H9 (cell line): ENCODE data around the gene TRIP11. TPM values are rescaled to one million over a fixed set of nuclear protein-coding genes. Genes with fewer than 3 reads are reported as not detected.

Source experiments
- DNase-seq: peaks from one replicate; pipeline ENCODE4 v3.0.0-alpha.2; 2017
- H2AFZ ChIP-seq: one replicate; pipeline ENCODE4 v1.6.1; 2013; ENCODE audit warnings: mild to moderate bottlenecking, low read length, control low read depth, moderate library complexity
- H2AK5ac ChIP-seq: 2 replicates; pipeline ENCODE4 v1.6.1; 2013; ENCODE audit warnings: low read length, control low read depth, mixed read lengths; ENCODE audit not compliant: insufficient read length
- H2BK120ac ChIP-seq: one replicate; pipeline ENCODE4 v1.6.1; 2013; ENCODE audit warnings: low read depth, mild to moderate bottlenecking, low read length, control low read depth, inconsistent platforms; ENCODE audit not compliant: poor library complexity, severe bottlenecking
- H2BK12ac ChIP-seq: 2 replicates; pipeline ENCODE4 v1.6.1; 2013; ENCODE audit warnings: low read length, control low read depth, mixed read lengths, low read depth; ENCODE audit not compliant: insufficient read length
- H2BK15ac ChIP-seq: 2 replicates; pipeline ENCODE4 v1.6.1; 2013; ENCODE audit warnings: low read depth, low read length, control low read depth
- H2BK20ac ChIP-seq: one replicate; pipeline ENCODE4 v1.6.1; 2013; ENCODE audit warnings: low read depth, mild to moderate bottlenecking, low read length, control low read depth, inconsistent platforms; ENCODE audit not compliant: poor library complexity, severe bottlenecking
- H2BK5ac ChIP-seq: 2 replicates; pipeline ENCODE4 v1.6.1; 2013; ENCODE audit warnings: low read length, control low read depth, mixed read lengths; ENCODE audit not compliant: insufficient read length
- H3K14ac ChIP-seq: 2 replicates; pipeline ENCODE4 v1.6.1; 2013; ENCODE audit warnings: low read length, control low read depth; ENCODE audit not compliant: insufficient read depth
- H3K18ac ChIP-seq: 2 replicates; pipeline ENCODE4 v1.6.1; 2013; ENCODE audit warnings: low read depth, mild to moderate bottlenecking, mixed read lengths, low read length, control low read depth; ENCODE audit not compliant: insufficient read length
- H3K23ac ChIP-seq: 2 replicates; pipeline ENCODE4 v1.6.1; 2013; ENCODE audit warnings: low read length, control low read depth, mixed read lengths, low read depth; ENCODE audit not compliant: insufficient read length
- H3K23me2 ChIP-seq: 2 replicates; pipeline ENCODE4 v1.6.1; 2013; ENCODE audit warnings: low read depth, mild to moderate bottlenecking, mixed read lengths, low read length, control low read depth; ENCODE audit not compliant: insufficient read length, poor library complexity, severe bottlenecking
- H3K27ac ChIP-seq: 2 replicates; pipeline ENCODE4 v1.5.1; 2013; ENCODE audit warnings: low read length, control low read depth, mixed read lengths, low read depth; ENCODE audit not compliant: insufficient read length
- H3K27me3 ChIP-seq: 2 replicates; pipeline ENCODE4 v1.6.1; 2013; ENCODE audit warnings: low read length, control low read depth, inconsistent platforms; ENCODE audit not compliant: insufficient read depth
- H3K4ac ChIP-seq: 2 replicates; pipeline ENCODE4 v1.6.1; 2013; ENCODE audit warnings: low read depth, mild to moderate bottlenecking, control low read depth, inconsistent platforms, low read length, moderate library complexity
- H3K4me1 ChIP-seq: 2 replicates; pipeline ENCODE4 v1.6.1; 2013; ENCODE audit warnings: low read length, control low read depth, inconsistent platforms; ENCODE audit not compliant: insufficient read depth
- H3K4me2 ChIP-seq: 2 replicates; pipeline ENCODE4 v1.6.1; 2013; ENCODE audit warnings: low read length, control low read depth, mixed read lengths; ENCODE audit not compliant: insufficient read length, insufficient read depth
- H3K56ac ChIP-seq: 2 replicates; pipeline ENCODE4 v1.6.1; 2013; ENCODE audit warnings: low read depth, mild to moderate bottlenecking, mixed read lengths, low read length, control low read depth; ENCODE audit not compliant: insufficient read length
- H3K79me1 ChIP-seq: 2 replicates; pipeline ENCODE4 v1.6.1; 2013; ENCODE audit warnings: low read depth, mild to moderate bottlenecking, moderate library complexity, low read length, control low read depth, inconsistent platforms; ENCODE audit not compliant: insufficient read depth, poor library complexity, severe bottlenecking
- H3K79me2 ChIP-seq: 2 replicates; pipeline ENCODE4 v1.6.1; 2013; ENCODE audit warnings: low read length, control low read depth, inconsistent platforms; ENCODE audit not compliant: insufficient read depth
- H3K9ac ChIP-seq: 2 replicates; pipeline ENCODE4 v1.6.1; 2013; ENCODE audit warnings: low read length, control low read depth, mixed read lengths; ENCODE audit not compliant: insufficient read length; ENCODE audit errors: extremely low read depth
- H3K9me3 ChIP-seq: one replicate; pipeline ENCODE4 v1.6.1; 2013; ENCODE audit warnings: low read depth, low read length, inconsistent platforms; ENCODE audit not compliant: control insufficient read depth
- H3T11ph ChIP-seq: one replicate; pipeline ENCODE4 v1.6.1; 2013; ENCODE audit warnings: mild to moderate bottlenecking, low read length, control low read depth, inconsistent platforms
- H4K20me1 ChIP-seq: one replicate; pipeline ENCODE4 v1.6.1; 2013; ENCODE audit not compliant: control insufficient read depth, insufficient read length, insufficient read depth
- H4K5ac ChIP-seq: 2 replicates; pipeline ENCODE4 v1.6.1; 2013; ENCODE audit warnings: low read depth, mild to moderate bottlenecking, mixed read lengths, low read length, control low read depth; ENCODE audit not compliant: insufficient read length
- H4K8ac ChIP-seq: replicated peaks from 2 replicates; pipeline ENCODE4 v1.6.1; 2013; ENCODE audit warnings: low read length, control low read depth, mixed read lengths, low read depth; ENCODE audit not compliant: insufficient read length
- H4K91ac ChIP-seq: 2 replicates; pipeline ENCODE4 v1.6.1; 2013; ENCODE audit warnings: low read depth, mild to moderate bottlenecking, moderate library complexity, mixed read lengths, low read length, control low read depth; ENCODE audit not compliant: insufficient read length
- H3K27ac Mint-ChIP-seq, 3 experiments: 2 replicates in 2 of 3; 3 replicates in 1 of 3; pipeline ENCODE4 v1.8.0; 2020 to 2021; ENCODE audit warnings: mixed read lengths in 3 of 3, mild to moderate bottlenecking in 1 of 3, moderate library complexity in 1 of 3
- H3K27me3 Mint-ChIP-seq: 2 replicates; pipeline ENCODE4 v1.8.0; 2021; ENCODE audit warnings: low read depth, mild to moderate bottlenecking, moderate library complexity, mixed read lengths
- H3K36me3 Mint-ChIP-seq, 3 experiments: 2 replicates in 2 of 3; 3 replicates in 1 of 3; pipeline ENCODE4 v1.8.0; 2020 to 2021; ENCODE audit warnings: low read depth in 3 of 3, mixed read lengths in 3 of 3; ENCODE audit not compliant: insufficient read depth in 1 of 3
- H3K4me1 Mint-ChIP-seq, 2 experiments: 2 replicates each; pipeline ENCODE4 v1.8.0; 2020; ENCODE audit warnings: mixed read lengths in 2 of 2
- H3K4me3 Mint-ChIP-seq, 2 experiments: 2 replicates in 1 of 2; 3 replicates in 1 of 2; pipeline ENCODE4 v1.8.0; 2020 to 2021; ENCODE audit warnings: mild to moderate bottlenecking in 2 of 2, mixed read lengths in 2 of 2, moderate library complexity in 1 of 2
- H3K9me3 Mint-ChIP-seq, 2 experiments: 2 replicates in 1 of 2; 3 replicates in 1 of 2; pipeline ENCODE4 v1.8.0; 2020; ENCODE audit warnings: mild to moderate bottlenecking in 2 of 2, mixed read lengths in 2 of 2, moderate library complexity in 1 of 2
- WGBS: extraction: QIAGEN DNeasy Blood & Tissue Kit; methylation state at CpG from one replicate; pipeline ENCODE4 v1.1.7; 2013; ENCODE audit warnings: missing lambda C conversion rate, low lambda C conversion rate, mixed read lengths; ENCODE audit not compliant: insufficient read length; ENCODE audit errors: extremely low coverage; 5-methylcytosine and 5-hydroxymethylcytosine counted together
- total RNA-seq: library from RNA; stranded (reverse); gene quantifications from 2 replicates; pipeline ENCODE4 v1.2.1, GENCODE V29; 2021
- TF ChIP-seq, protein P1 (sequence below): fragments of 200-600 bp; sonication (generic); conservative IDR thresholded peaks from 3 replicates; pipeline ENCODE4 v1.8.0; 2021; ENCODE audit warnings: antibody characterized with exemption, mild to moderate bottlenecking

TRIP11 gene
- total RNA-seq, 1 experiment from 2014 or later: 33.5 TPM

DNA sequence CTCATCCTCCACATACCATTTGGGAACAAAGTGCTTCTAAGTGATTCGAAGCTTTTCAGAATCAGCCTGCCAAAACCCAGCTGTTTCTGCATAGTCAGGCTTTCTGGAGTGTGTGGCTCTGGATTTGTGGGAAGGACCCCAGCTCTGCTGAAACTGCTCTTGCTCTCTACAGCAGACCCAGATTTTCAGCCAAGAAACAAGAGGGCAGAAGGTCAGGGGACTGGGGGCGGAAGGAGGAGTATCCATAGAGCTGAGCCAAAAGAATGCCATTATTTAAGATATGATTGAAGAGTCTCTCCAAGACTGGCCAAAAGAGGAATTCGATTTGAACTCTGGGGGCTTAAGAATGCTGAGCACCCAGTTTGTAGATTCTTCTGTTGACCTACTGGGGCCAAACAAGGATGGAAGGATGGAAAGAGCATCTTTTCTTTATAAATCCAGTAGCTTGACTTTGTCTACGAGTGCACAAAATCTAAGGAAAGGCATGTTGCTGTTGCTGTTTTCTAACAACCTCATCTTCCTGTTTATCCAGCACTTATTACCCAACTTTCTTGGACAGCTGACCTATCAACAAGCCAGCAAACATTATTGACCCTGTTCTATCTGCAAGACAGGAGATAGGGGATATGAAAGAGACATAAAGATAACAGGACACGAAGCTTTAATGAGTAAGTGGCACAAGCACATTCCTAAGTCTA, 121.5 kb downstream of the TRIP11 start:
- H3K9me3 Mint-ChIP-seq: peaks cover 0 to 1% of the 10 kb centered on the region in 2 experiments; a peak in 1 of 5 replicates
- Histone ChIP-seq H3K23ac (no peak overlapping the region), H3K14ac (no peak overlapping the region), H3K23me2 (no peaks in the 10 kb centered on the region), H3K9me3 (no peaks in the 10 kb centered on the region), H4K91ac (no peak overlapping the region), H2AFZ (no peak overlapping the region), H2BK5ac (no peak overlapping the region), H2BK20ac (no peak overlapping the region), H2BK15ac (no peak overlapping the region), H3K9ac (no peak overlapping the region), H3K27ac (no peak overlapping the region), H2AK5ac (no peak overlapping the region), H4K8ac (no peak overlapping the region), H3K27me3 (no peaks in the 10 kb centered on the region), H3K79me2 (no peaks in the 10 kb centered on the region), H3K56ac (no peak overlapping the region), H4K20me1 (no peaks in the 10 kb centered on the region), H3T11ph (no peak overlapping the region), H3K4ac (no peak overlapping the region), H3K18ac (no peak overlapping the region), H2BK12ac (no peak overlapping the region), H3K4me2 (no peak overlapping the region), H3K79me1 (no peaks in the 10 kb centered on the region), H2BK120ac (no peak overlapping the region), H3K4me1 (no peaks in the 10 kb centered on the region), H4K5ac (no peak overlapping the region)
- TF ChIP-seq, protein P1, sequence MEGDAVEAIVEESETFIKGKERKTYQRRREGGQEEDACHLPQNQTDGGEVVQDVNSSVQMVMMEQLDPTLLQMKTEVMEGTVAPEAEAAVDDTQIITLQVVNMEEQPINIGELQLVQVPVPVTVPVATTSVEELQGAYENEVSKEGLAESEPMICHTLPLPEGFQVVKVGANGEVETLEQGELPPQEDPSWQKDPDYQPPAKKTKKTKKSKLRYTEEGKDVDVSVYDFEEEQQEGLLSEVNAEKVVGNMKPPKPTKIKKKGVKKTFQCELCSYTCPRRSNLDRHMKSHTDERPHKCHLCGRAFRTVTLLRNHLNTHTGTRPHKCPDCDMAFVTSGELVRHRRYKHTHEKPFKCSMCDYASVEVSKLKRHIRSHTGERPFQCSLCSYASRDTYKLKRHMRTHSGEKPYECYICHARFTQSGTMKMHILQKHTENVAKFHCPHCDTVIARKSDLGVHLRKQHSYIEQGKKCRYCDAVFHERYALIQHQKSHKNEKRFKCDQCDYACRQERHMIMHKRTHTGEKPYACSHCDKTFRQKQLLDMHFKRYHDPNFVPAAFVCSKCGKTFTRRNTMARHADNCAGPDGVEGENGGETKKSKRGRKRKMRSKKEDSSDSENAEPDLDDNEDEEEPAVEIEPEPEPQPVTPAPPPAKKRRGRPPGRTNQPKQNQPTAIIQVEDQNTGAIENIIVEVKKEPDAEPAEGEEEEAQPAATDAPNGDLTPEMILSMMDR: no peak
- no peak overlapping the region for H3K27ac Mint-ChIP-seq
- H3K27me3 Mint-ChIP-seq: no peaks in the 10 kb centered on the region; the same call in 1 of the 2 replicates
- DNase-seq: no peak
- no peaks in the 10 kb centered on the region; a peak in 1 of 4 replicates for H3K4me1 Mint-ChIP-seq
- WGBS: no CpG with 5 or more reads among the region's 5 CpGs
- H3K36me3 Mint-ChIP-seq: peaks cover 0 to 4% (median 0%) of the 10 kb centered on the region in 3 experiments; a peak in 2 of 7 replicates
- no peak overlapping the region for H3K4me3 Mint-ChIP-seq

Other genes with a start within 250 kb of the TRIP11 start
- gene TC2N, start 172.5 kb downstream of the TRIP11 start, total RNA-seq: 16.2 and 16.4 TPM in 2 replicates
- gene FBLN5, start 92.4 kb downstream of the TRIP11 start, total RNA-seq: 1.0 and 1.3 TPM in 2 replicates
- 26.7 and 29.7 TPM in 2 replicates for gene ATXN3, start 66.5 kb upstream of the TRIP11 start, total RNA-seq
- gene NDUFB1, start 81.6 kb upstream of the TRIP11 start, total RNA-seq: 147 and 153 TPM in 2 replicates
- gene CPSF2, start 81.9 kb upstream of the TRIP11 start, total RNA-seq: 106 and 108 TPM in 2 replicates